ENCODE results near the gene DGKI. TPM values are rescaled to one million over a fixed set of nuclear protein-coding genes. Genes with fewer than 3 reads are reported as not detected.

DGKI gene
- total and polyA plus RNA-seq, 2 experiments from 2014 or later: 0.16 to 1.0 TPM

DNA sequence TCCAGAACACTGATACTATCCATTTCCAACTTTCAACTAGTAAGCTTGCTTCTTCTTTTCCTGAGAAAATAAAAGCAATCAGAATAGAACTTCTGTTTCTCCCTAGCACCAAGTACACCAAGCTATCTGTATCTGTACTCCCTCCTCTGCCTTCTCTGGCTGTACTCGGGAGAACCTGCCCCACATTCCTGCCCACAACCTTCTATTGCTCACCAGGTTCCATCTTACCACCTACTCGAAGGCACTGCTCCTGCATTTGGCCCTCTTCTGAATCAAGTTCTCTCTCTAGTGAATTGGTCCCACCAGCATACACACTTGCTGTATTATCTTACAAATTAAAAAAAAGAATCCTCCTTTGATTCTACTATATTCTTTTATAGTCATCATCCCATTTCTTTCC is 333.7 kb downstream of the DGKI start:
- Histone ChIP-seq H3K79me2 (replicated peaks; ENCODE audit: insufficient read depth) (no peaks in the 10 kb centered on the region), H3K4me1 (ENCODE audit: insufficient read depth) (peaks cover 4% of the 10 kb centered on the region; the same call in 1 of the 2 replicates), H3K36me3 (ENCODE audit: insufficient read depth) (no peaks in the 10 kb centered on the region), H3K4me3 (no peak overlapping the region), H3K27me3 (ENCODE audit: insufficient read depth) (no peaks in the 10 kb centered on the region), H4K20me1 (replicated peaks; ENCODE audit: insufficient read depth) (no peaks in the 10 kb centered on the region), H3F3A (replicated peaks; ENCODE audit: low read depth) (no peaks in the 10 kb centered on the region), H2AFZ (no peak overlapping the region), H3K4me2 (no peak overlapping the region), H3K27ac (ENCODE audit: low read depth) (no peak overlapping the region), H3K9me2 (ENCODE audit: insufficient read depth) (peaks cover 19% of the 10 kb centered on the region)
- H3K4me1 Mint-ChIP-seq: peaks cover 14% of the 10 kb centered on the region
- no peak overlapping the region for H3K27ac Mint-ChIP-seq
- ATAC-seq (no peak), DNase-seq (ENCODE audit: low spot score) (no peak)
- H3K36me3 Mint-ChIP-seq (ENCODE audit: low read depth): no peaks in the 10 kb centered on the region
- no peaks in the 10 kb centered on the region for H3K27me3 Mint-ChIP-seq (ENCODE audit: insufficient read depth, low read depth, poor library complexity)
- no peak overlapping the region for H3K4me3 Mint-ChIP-seq
- H3K9me3 Mint-ChIP-seq: no peaks in the 10 kb centered on the region
- no peak for TF ChIP-seq ZNF114 (CRISPR knock-in tag; IDR thresholded peaks at IDR 0.05)
- TF ChIP-seq, protein P1, sequence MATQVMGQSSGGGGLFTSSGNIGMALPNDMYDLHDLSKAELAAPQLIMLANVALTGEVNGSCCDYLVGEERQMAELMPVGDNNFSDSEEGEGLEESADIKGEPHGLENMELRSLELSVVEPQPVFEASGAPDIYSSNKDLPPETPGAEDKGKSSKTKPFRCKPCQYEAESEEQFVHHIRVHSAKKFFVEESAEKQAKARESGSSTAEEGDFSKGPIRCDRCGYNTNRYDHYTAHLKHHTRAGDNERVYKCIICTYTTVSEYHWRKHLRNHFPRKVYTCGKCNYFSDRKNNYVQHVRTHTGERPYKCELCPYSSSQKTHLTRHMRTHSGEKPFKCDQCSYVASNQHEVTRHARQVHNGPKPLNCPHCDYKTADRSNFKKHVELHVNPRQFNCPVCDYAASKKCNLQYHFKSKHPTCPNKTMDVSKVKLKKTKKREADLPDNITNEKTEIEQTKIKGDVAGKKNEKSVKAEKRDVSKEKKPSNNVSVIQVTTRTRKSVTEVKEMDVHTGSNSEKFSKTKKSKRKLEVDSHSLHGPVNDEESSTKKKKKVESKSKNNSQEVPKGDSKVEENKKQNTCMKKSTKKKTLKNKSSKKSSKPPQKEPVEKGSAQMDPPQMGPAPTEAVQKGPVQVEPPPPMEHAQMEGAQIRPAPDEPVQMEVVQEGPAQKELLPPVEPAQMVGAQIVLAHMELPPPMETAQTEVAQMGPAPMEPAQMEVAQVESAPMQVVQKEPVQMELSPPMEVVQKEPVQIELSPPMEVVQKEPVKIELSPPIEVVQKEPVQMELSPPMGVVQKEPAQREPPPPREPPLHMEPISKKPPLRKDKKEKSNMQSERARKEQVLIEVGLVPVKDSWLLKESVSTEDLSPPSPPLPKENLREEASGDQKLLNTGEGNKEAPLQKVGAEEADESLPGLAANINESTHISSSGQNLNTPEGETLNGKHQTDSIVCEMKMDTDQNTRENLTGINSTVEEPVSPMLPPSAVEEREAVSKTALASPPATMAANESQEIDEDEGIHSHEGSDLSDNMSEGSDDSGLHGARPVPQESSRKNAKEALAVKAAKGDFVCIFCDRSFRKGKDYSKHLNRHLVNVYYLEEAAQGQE (IDR thresholded peaks at IDR 0.05; ENCODE audit: unreplicated experiment): no peak
- no peak for TF ChIP-seq ZNF331 (CRISPR knock-in tag; IDR thresholded peaks at IDR 0.05; ENCODE audit: low read depth)
- no peak for TF ChIP-seq EZH2phosphoT487 (IDR thresholded peaks at IDR 0.05; ENCODE audit: unreplicated experiment)
- TF ChIP-seq NANOG (IDR thresholded peaks at IDR 0.05; ENCODE audit: borderline replicate concordance): no peak
- no peak for TF ChIP-seq STAT1 (IDR thresholded peaks at IDR 0.05; ENCODE audit: unreplicated experiment)
- no peak for TF ChIP-seq POLR2AphosphoS5 (IDR thresholded peaks at IDR 0.05; ENCODE audit: low read depth)
- no peak for TF ChIP-seq EZH2 (IDR thresholded peaks at IDR 0.05; ENCODE audit: low read depth, unreplicated experiment)
- no peak for TF ChIP-seq CREB1 (CRISPR knock-in tag; IDR thresholded peaks at IDR 0.05; ENCODE audit: low read depth)
- TF ChIP-seq, protein P2, sequence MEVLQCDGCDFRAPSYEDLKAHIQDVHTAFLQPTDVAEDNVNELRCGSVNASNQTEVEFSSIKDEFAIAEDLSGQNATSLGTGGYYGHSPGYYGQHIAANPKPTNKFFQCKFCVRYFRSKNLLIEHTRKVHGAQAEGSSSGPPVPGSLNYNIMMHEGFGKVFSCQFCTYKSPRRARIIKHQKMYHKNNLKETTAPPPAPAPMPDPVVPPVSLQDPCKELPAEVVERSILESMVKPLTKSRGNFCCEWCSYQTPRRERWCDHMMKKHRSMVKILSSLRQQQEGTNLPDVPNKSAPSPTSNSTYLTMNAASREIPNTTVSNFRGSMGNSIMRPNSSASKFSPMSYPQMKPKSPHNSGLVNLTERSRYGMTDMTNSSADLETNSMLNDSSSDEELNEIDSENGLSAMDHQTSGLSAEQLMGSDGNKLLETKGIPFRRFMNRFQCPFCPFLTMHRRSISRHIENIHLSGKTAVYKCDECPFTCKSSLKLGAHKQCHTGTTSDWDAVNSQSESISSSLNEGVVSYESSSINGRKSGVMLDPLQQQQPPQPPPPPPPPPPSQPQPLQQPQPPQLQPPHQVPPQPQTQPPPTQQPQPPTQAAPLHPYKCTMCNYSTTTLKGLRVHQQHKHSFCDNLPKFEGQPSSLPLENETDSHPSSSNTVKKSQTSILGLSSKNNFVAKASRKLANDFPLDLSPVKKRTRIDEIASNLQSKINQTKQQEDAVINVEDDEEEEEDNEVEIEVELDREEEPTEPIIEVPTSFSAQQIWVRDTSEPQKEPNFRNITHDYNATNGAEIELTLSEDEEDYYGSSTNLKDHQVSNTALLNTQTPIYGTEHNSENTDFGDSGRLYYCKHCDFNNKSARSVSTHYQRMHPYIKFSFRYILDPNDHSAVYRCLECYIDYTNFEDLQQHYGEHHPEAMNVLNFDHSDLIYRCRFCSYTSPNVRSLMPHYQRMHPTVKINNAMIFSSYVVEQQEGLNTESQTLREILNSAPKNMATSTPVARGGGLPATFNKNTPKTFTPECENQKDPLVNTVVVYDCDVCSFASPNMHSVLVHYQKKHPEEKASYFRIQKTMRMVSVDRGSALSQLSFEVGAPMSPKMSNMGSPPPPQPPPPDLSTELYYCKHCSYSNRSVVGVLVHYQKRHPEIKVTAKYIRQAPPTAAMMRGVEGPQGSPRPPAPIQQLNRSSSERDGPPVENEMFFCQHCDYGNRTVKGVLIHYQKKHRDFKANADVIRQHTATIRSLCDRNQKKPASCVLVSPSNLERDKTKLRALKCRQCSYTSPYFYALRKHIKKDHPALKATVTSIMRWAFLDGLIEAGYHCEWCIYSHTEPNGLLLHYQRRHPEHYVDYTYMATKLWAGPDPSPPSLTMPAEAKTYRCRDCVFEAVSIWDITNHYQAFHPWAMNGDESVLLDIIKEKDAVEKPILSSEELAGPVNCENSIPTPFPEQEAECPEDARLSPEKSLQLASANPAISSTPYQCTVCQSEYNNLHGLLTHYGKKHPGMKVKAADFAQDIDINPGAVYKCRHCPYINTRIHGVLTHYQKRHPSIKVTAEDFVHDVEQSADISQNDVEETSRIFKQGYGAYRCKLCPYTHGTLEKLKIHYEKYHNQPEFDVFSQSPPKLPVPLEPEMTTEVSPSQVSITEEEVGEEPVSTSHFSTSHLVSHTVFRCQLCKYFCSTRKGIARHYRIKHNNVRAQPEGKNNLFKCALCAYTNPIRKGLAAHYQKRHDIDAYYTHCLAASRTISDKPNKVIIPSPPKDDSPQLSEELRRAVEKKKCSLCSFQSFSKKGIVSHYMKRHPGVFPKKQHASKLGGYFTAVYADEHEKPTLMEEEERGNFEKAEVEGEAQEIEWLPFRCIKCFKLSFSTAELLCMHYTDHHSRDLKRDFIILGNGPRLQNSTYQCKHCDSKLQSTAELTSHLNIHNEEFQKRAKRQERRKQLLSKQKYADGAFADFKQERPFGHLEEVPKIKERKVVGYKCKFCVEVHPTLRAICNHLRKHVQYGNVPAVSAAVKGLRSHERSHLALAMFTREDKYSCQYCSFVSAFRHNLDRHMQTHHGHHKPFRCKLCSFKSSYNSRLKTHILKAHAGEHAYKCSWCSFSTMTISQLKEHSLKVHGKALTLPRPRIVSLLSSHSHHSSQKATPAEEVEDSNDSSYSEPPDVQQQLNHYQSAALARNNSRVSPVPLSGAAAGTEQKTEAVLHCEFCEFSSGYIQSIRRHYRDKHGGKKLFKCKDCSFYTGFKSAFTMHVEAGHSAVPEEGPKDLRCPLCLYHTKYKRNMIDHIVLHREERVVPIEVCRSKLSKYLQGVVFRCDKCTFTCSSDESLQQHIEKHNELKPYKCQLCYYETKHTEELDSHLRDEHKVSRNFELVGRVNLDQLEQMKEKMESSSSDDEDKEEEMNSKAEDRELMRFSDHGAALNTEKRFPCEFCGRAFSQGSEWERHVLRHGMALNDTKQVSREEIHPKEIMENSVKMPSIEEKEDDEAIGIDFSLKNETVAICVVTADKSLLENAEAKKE (CRISPR knock-in tag; IDR thresholded peaks at IDR 0.05): no peak
- TF ChIP-seq, protein P3, sequence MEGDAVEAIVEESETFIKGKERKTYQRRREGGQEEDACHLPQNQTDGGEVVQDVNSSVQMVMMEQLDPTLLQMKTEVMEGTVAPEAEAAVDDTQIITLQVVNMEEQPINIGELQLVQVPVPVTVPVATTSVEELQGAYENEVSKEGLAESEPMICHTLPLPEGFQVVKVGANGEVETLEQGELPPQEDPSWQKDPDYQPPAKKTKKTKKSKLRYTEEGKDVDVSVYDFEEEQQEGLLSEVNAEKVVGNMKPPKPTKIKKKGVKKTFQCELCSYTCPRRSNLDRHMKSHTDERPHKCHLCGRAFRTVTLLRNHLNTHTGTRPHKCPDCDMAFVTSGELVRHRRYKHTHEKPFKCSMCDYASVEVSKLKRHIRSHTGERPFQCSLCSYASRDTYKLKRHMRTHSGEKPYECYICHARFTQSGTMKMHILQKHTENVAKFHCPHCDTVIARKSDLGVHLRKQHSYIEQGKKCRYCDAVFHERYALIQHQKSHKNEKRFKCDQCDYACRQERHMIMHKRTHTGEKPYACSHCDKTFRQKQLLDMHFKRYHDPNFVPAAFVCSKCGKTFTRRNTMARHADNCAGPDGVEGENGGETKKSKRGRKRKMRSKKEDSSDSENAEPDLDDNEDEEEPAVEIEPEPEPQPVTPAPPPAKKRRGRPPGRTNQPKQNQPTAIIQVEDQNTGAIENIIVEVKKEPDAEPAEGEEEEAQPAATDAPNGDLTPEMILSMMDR (conservative IDR thresholded peaks at IDR 0.05; ENCODE audit: low read depth in 2 of 2): no peak
- no peak for TF ChIP-seq JUNB (IDR thresholded peaks at IDR 0.05; ENCODE audit: unreplicated experiment)
- TF ChIP-seq, protein P4, sequence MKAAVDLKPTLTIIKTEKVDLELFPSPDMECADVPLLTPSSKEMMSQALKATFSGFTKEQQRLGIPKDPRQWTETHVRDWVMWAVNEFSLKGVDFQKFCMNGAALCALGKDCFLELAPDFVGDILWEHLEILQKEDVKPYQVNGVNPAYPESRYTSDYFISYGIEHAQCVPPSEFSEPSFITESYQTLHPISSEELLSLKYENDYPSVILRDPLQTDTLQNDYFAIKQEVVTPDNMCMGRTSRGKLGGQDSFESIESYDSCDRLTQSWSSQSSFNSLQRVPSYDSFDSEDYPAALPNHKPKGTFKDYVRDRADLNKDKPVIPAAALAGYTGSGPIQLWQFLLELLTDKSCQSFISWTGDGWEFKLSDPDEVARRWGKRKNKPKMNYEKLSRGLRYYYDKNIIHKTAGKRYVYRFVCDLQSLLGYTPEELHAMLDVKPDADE (IDR thresholded peaks at IDR 0.05): no peak

All from GM23338 (cell line).